OCI-M1 (cell line): ENCODE data around the gene GABARAP.

Source experiments
- DNase-seq: peaks from one replicate; lab custom pipeline; 2025; lab: John Stamatoyannopoulos, UW

Gene GABARAP

DNA sequence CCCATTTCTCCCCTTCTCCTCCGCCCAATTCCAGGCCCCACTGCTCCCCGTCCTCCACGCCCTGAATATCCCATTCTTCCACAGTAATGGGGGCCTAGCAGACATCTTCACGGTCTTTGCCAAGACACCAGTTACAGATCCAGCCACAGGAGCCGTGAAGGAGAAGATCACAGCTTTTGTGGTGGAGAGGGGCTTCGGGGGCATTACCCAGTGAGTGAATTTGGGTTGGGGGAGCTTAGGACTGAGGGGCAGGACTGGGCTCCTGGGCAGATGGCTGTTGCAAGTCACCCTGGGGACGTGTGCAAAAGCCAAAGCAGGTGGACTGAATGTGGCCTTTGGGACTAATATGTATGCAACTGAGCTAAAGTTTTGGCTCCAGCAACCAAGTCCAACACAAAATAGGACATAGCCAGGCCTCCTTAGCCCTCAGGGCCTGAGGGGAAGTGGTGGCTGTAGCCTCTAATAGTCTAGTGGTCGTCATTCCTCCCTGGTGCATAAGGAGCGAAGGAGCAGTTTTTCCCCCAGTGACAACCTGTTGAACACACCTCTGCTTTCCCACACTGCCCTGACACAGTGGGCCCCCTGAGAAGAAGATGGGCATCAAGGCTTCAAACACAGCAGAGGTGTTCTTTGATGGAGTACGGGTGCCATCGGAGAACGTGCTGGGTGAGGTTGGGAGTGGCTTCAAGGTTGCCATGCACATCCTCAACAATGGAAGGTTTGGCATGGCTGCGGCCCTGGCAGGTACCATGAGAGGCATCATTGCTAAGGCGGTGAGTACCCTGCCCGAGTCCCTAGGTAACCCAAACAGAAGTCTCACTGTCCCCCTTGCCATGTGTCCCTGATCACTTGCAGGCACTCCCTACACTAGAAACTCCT, 19.9 kb downstream of the GABARAP start:
- no peak for DNase-seq

DNA sequence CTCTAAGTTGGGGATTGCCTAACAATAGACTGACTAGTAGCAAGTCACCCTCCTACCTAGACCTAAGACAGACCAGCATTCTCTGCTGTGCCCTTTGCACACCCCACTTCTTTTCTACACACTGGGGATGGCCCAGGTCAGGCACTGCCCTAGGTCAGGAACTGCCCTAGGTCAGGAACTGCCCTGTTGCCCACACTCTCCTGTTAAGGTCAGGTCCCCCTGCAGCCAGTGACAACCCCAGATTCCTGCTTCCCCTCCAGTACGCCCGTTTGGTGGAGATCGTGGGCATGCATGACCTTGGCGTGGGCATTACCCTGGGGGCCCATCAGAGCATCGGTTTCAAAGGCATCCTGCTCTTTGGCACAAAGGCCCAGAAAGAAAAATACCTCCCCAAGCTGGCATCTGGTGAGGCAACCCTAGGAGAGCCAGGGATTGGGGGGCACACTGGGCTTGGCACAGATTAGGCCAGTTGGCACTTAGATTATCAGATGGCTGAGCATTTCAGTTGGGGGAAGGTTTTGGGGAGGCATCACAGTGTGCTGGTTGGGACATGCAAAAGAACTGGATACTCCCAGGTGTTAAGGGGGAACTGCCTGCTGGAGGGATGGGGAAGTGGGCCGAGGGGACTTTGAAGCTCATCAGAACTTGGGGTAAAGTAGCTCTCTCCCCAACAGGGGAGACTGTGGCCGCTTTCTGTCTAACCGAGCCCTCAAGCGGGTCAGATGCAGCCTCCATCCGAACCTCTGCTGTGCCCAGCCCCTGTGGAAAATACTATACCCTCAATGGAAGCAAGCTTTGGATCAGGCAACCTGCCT, 20.8 kb downstream of the GABARAP start:
- no peak for DNase-seq

- DNase-seq, result peak; percentile 86
Observed at GRCh38 chr17:7220593-7221277, 21.5 kb downstream of the GABARAP start.

DNA sequence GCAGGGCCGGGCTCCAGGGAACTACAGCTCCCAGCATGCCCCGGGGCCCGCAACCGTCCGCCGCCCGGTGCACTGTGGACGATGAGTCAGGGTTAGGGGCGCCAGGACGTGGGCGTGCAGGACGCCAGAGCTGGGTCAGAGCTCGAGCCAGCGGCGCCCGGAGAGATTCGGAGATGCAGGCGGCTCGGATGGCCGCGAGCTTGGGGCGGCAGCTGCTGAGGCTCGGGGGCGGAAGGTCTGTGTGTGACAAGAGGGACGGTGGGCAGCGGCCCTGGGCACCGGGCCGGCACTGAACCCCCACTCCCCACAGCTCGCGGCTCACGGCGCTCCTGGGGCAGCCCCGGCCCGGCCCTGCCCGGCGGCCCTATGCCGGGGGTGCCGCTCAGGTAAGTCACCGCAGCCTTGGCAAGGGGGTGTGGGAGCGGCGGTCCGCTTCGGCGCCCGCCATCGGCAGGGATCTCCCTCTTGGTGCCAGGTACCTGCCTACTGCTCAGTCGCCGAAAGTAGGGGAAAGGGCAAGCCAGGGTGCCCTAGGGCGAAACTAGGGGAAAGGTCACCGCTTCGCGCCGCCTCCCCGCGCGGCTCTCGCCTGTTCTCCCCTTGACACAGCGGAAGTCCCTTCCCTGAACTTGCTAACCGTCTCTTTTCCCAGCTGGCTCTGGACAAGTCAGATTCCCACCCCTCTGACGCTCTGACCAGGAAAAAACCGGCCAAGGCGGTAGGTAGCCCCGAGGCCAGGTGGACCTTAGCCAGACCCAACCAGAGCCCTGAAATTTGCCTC, 22.2 kb downstream of the GABARAP start, which contains the start of the genes ACADVL and DLG4:
TSS of gene ACADVL (plus strand) at position 127 of the 781 bp plus-strand sequence. CDS start at position 174, 47 bp downstream.
TSS of gene DLG4 (minus strand) at position 25 of the 781 bp plus-strand sequence.
- DNase-seq, result peak; percentile 91

DNA sequence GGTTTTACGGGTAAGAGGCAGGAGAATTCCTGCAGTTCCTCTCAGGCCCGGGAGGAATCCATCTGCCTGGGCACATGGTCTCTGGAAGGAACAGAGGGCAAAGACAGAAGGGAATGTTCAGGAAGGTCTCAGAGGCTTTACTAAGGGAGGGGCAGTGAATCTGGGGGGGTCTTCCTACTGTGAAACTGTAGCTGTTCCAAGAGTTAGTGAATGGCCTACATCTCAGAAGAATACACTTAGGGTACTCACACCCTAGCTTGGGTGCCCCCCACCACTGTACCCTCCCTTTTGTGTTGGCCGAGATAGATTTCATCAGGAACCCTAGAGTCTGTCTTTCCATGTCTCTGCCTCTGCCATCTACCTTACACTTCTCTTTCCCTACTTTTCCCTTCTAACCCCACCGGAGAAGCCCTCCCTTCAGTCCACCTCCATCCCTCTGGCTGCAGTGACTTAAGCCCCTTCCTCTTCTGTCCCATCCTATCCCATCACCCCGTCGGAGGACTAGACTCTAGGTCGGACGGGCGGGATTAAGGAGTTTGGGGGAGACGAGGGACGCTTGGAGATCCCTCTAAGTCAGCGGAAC, 22.9 kb downstream of the GABARAP start:
- DNase-seq, result no peak

DNA sequence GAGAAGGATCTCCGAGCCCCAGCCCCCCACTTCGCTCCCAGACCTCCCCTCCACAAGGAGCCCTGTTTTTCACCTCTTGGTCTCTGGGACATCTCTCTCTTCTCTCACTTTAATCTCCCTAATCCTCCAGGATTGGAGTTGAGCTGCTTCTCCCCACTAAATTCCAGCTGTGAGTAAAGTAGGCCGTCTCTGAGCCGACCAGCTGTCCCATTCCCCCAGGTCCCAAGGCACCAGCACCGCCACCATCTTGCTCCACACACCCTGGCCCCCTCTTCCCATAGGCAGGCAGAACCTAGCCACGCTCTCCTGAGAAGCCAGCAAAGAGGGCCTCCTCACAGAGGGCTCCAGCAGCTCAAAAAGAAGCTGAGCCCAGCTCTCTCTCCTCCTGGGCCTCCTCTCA, 23.5 kb downstream of the GABARAP start:
- DNase-seq, result no peak

- DNase-seq, result peak; percentile 20
Observed at GRCh38 chr17:7218166-7218565, 24.1 kb downstream of the GABARAP start.

- DNase-seq, result peak; percentile 76
Observed at GRCh38 chr17:7217113-7217987, 24.9 kb downstream of the GABARAP start.

DNA sequence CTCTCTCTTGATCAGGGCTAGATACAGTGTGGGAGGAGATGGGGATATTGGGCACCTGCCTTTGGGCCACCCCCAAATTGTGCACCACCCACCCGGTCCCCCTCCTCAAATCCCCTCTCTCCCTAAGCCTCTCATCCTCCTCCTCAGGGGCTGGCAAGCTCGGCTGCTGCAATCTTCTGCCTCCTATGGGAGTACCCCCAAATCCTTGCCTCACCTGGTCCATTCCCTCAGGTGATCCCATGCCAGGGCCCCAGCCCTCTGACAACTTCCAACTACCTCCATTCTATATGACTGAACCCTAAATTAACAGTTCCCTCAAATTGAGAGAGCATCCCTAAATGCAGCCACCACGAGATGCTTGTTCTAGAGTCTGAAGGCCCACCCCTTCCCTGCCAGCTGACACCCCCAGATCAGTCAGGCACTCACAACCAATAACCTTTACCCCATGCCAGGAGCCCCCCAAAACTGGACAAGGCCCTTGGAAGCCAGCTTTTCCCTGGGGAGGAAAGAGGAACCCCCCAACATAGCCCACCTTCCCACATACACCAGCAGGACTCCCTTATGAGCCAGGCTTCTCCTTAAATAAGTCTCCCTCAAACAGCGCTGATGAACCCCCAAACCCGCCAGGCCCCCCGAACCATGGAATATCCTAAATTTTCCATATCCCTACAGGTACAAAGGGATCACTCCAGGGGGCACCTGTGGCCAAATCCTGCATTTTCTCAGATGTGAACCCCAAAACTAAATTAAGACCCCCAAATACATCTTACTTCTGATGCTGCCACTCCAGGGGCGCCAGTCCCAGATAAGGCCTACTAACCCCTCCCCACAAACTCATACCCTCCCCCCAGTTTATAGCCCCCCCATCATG, 25.8 kb downstream of the GABARAP start:
- peak; percentile 25 for DNase-seq

DNA sequence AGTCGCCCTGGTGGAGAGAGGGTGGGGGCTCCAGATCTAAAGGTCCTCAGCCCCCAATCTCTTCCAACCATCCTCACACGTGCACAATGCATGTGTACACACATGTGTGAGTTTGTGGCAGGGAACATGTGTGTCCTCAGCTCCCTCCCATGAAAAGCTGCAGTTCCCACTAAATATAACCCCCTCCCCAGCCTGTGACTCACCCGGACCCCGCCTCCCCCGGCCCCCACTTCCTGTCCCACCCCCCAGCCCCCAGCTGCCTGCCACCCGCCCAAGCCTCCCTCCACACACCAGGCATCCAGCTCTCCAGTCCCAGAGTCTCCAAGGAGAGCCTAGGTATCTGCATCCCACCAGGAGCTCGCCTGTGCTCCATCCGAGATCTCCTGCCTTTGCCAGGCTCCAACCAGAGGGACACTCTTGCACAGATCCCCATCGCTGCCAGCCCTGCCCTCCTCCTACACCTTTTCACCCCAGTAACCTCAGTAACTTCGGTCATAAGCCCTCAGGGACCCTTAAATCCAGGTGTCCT, 26.5 kb downstream of the GABARAP start:
- DNase-seq, result peak; percentile 41

DNA sequence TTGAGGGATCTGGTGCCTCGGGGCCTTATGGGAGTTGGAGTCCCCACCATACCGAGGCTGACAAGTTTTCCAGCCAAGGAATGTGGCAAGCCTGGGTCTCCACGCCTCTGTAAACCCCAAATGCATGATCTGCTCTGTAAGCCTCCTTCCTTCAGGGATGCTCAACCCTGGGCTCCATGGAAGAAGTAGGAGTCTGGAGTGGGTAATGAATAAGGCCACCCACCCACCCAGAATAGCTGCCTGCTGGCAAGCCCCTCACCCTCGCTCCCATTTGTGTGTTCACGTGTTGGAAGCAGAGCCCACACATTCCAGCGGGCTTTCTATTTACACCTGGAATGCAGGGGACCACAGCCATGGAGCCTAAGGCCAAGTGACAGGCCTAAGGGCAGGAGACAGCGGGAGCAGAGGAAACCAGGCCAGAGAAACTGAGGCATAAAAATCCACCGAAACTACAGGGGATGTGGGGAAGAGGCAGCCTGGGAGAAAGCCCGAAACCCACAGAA, 27.1 kb downstream of the GABARAP start:
- no peak for DNase-seq

GRCh38 chr17:7214300-7215135, 27.7 kb downstream of the GABARAP start:
- DNase-seq, result peak; percentile 100

DNA sequence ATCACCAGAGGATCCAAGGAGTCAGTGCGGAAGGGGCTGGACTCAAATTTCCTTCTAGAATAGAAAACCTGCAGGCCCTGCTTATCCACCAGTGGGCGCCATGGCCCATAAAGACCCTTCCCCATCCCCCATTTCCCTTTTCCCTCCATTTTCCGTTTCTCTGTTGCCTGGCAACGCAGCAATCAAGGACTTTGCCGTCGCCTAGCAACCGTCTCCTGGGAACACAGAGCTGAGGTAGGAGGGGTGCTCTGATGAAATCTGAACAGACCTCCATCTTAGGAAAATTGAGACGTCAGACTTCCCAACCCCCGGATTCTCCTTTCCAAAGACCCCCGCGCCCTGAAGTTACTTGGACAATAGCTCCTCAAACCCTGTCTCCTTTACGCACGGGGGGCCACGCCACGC, 28.4 kb downstream of the GABARAP start:
- peak; percentile 96 for DNase-seq

GRCh38 chr17:7211491-7212273, 30.6 kb downstream of the GABARAP start:
- DNase-seq, result no peak

- no peak for DNase-seq
Observed at GRCh38 chr17:7208754-7209460, 33.3 kb downstream of the GABARAP start.

GRCh38 chr17:7208027-7208571, 34.1 kb downstream of the GABARAP start:
- DNase-seq, result no peak
